Caco-2 (cell line): Measurements from ENCODE around the gene TECR. TPM values are rescaled to one million over a fixed set of nuclear protein-coding genes. Genes with fewer than 3 reads are reported as not detected.

ENCODE experiments used
- BruUV-seq: library from RNA; stranded (reverse); fragments of 400-500 nt; replicated peaks from 2 replicates; lab custom pipeline; 2021; lab: Mats Ljungman, UMichigan
- CTCF ChIA-PET: fragments of 300-600 bp; sonication (Branson Sonifier 250); formaldehyde crosslinking; loops from one replicate; lab custom pipeline; 2022; ENCODE audit warnings: antibody characterized with exemption; lab: Charles Lee
- POLR2A ChIA-PET: fragments of 300-600 bp; sonication (Branson Sonifier 250); formaldehyde crosslinking; loops from one replicate; lab custom pipeline; 2022; ENCODE audit warnings: antibody characterized with exemption; lab: Charles Lee
- DNase-seq, 2 experiments: peaks; one replicate each; pipeline versions ENCODE4 v3.0.0 to v3.0.0-alpha.2; 2020 to 2022
- H3K27me3 ChIP-seq: replicated peaks from 2 replicates; pipeline ENCODE4 v1.6.0; 2011; ENCODE audit warnings: low read length; ENCODE audit not compliant: control insufficient read depth, insufficient read depth
- H3K36me3 ChIP-seq: 2 replicates; pipeline ENCODE4 v1.5.1; 2011; ENCODE audit warnings: low read length; ENCODE audit not compliant: control insufficient read depth, insufficient read depth
- H3K4me1 ChIP-seq: fragments of 250-450 bp; sonication (Bioruptor Pico); 2 replicates; pipeline ENCODE4 v1.5.1; 2020; ENCODE audit warnings: mild to moderate bottlenecking
- H3K4me3 ChIP-seq: 2 replicates; pipeline ENCODE4 v1.5.1; 2011; ENCODE audit warnings: low read depth, mild to moderate bottlenecking, control low read depth, low read length
- H3K9me3 ChIP-seq: fragments of 250-450 bp; sonication (Bioruptor Pico); 2 replicates; pipeline ENCODE4 v1.5.1; 2020; ENCODE audit warnings: mild to moderate bottlenecking, moderate library complexity
- H3K27ac Mint-ChIP-seq: one replicate; pipeline ENCODE4 v1.8.0; 2022; ENCODE audit warnings: mixed read lengths; ENCODE audit not compliant: unreplicated experiment
- H3K27me3 Mint-ChIP-seq: one replicate; pipeline ENCODE4 v1.8.0; 2022; ENCODE audit warnings: mixed read lengths; ENCODE audit not compliant: insufficient read depth, unreplicated experiment
- H3K36me3 Mint-ChIP-seq: one replicate; pipeline ENCODE4 v1.8.0; 2022; ENCODE audit warnings: mild to moderate bottlenecking, mixed read lengths; ENCODE audit not compliant: insufficient read depth, unreplicated experiment
- H3K4me1 Mint-ChIP-seq: one replicate; pipeline ENCODE4 v1.8.0; 2022; ENCODE audit warnings: low read depth, mixed read lengths; ENCODE audit not compliant: unreplicated experiment
- H3K4me3 Mint-ChIP-seq: one replicate; pipeline ENCODE4 v1.8.0; 2022; ENCODE audit warnings: mild to moderate bottlenecking, moderate library complexity, mixed read lengths; ENCODE audit not compliant: unreplicated experiment
- H3K9me3 Mint-ChIP-seq: one replicate; pipeline ENCODE4 v1.8.0; 2022; ENCODE audit warnings: mixed read lengths; ENCODE audit not compliant: unreplicated experiment
- intact Hi-C: fragments of 100-400 bp; cut with micrococcal nuclease; formaldehyde crosslinking; loops from one replicate; pipeline ENCODE4 v1.10.0; 2022; ENCODE audit not compliant: unreplicated experiment
- total RNA-seq: library from RNA; stranded (reverse); gene quantifications from 2 replicates; pipeline ENCODE4 v1.2.3, GENCODE V29; 2022
- TF ChIP-seq, protein P1 (sequence below), 2 experiments: fragments of 200-600 bp in 1 of 2; IDR thresholded peaks; 1 replicate in 1 of 2; 2 replicates in 1 of 2; pipeline versions ENCODE4 v1.5.1 to v1.8.0; 2011 to 2022; ENCODE audit warnings: antibody characterized with exemption in 1 of 2, control low read depth in 1 of 2, inconsistent platforms in 1 of 2, low read depth in 1 of 2, low read length in 1 of 2, mild to moderate bottlenecking in 1 of 2, moderate library complexity in 1 of 2; ENCODE audit not compliant: insufficient read depth in 1 of 2, severe bottlenecking in 1 of 2, unreplicated experiment in 1 of 2

The TECR gene
- total RNA-seq, 1 experiment from 2014 or later, result 300 TPM

DNA sequence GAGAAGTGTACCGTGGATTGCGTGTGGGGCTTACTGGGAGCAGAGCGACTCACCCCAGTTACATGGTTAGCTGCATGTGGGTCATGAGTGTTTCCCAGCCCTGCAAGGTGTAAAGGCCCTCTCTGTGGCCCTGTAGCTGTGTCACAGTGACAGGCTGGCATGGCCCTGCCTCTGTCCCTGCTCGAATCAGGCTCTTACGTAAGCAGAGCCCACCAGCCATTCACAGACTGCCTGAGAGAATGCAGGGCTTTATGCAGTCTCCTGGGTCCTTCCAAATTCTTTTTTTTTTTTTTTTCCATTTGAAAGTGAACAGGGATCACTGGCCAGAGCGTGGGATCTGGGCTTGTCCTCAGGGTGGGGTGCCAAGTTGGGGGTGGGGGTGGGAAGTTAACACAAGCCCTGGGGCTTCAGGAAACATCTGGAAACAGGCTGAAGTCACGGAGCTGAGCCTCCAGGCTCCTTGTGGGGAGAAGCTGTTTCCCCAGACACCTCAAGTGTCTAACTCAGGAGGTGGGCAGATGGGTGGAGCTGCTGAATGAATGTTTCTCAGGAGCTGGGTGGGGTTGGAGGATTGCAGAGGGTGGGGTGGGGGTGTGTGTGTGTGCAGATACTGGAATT is 13.4 kb downstream of the TECR start:
- BruUV-seq, result no TSS peak
- no peaks in the 10 kb centered on the region for H3K36me3 ChIP-seq
- no peak overlapping the region for H3K4me3 ChIP-seq
- H3K27me3 ChIP-seq, result no peaks in the 10 kb centered on the region
- Mint-ChIP-seq H3K4me3 (no peak overlapping the region), H3K27ac (no peak overlapping the region), H3K9me3 (no peaks in the 10 kb centered on the region), H3K27me3 (no peaks in the 10 kb centered on the region), H3K36me3 (peaks cover 47% of the 10 kb centered on the region), H3K4me1 (no peaks in the 10 kb centered on the region)
- peak in 1 of 2 experiments; percentile 26 for DNase-seq
- intact Hi-C loops, result no loop called here
- H3K4me1 ChIP-seq, result peaks cover 7% of the 10 kb centered on the region; the same call in 1 of the 2 replicates
- TF ChIP-seq, protein P1, sequence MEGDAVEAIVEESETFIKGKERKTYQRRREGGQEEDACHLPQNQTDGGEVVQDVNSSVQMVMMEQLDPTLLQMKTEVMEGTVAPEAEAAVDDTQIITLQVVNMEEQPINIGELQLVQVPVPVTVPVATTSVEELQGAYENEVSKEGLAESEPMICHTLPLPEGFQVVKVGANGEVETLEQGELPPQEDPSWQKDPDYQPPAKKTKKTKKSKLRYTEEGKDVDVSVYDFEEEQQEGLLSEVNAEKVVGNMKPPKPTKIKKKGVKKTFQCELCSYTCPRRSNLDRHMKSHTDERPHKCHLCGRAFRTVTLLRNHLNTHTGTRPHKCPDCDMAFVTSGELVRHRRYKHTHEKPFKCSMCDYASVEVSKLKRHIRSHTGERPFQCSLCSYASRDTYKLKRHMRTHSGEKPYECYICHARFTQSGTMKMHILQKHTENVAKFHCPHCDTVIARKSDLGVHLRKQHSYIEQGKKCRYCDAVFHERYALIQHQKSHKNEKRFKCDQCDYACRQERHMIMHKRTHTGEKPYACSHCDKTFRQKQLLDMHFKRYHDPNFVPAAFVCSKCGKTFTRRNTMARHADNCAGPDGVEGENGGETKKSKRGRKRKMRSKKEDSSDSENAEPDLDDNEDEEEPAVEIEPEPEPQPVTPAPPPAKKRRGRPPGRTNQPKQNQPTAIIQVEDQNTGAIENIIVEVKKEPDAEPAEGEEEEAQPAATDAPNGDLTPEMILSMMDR (IDR thresholded peaks at IDR 0.05; ENCODE audit: insufficient read depth in 1 of 2, low read depth in 1 of 2, low read length in 1 of 2, severe bottlenecking in 1 of 2, unreplicated experiment in 1 of 2), result no peak
- ChIA-PET CTCF (interaction anchor here (0.5 to 0.7 kb wide), 3 partner anchors 17 to 584 kb away, joined by 3 to 4 read pairs (median 4); no protein-coding TSS in a partner anchor), POLR2A (no interaction called here)
- no peaks in the 10 kb centered on the region for H3K9me3 ChIP-seq

DNA sequence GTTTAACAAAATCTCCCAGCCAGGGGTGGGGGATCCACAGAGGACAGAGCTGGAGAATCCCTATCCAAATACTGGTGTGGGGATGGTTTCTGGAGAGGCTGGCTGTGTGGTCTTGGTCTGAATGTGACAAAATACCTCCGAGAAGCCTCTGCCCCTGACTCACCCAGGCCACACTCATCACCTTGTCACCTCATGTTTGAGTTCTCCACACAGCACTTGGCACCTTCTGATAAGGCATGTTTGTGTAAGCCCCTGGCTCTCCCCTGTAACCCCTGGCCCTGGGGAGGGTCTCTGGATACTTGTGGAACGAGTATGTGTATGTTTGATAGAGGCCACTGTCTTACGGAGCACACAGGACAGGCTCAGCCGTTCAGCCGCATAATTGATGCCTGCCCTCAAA is 14.7 kb downstream of the TECR start:
- peak overlapping the region; percentile 48 for H3K27ac Mint-ChIP-seq
- H3K36me3 ChIP-seq, result no peaks in the 10 kb centered on the region
- H3K9me3 Mint-ChIP-seq, result no peaks in the 10 kb centered on the region
- H3K27me3 ChIP-seq, result no peaks in the 10 kb centered on the region
- no peak for DNase-seq
- H3K9me3 ChIP-seq, result no peaks in the 10 kb centered on the region
- peaks cover 4% of the 10 kb centered on the region; the same call in 1 of the 2 replicates for H3K4me1 ChIP-seq
- ChIA-PET CTCF (no interaction called here), POLR2A (no interaction called here)
- H3K4me3 Mint-ChIP-seq, result no peak overlapping the region
- H3K4me1 Mint-ChIP-seq, result no peaks in the 10 kb centered on the region
- BruUV-seq, result no TSS peak
- TF ChIP-seq, protein P1 (IDR thresholded peaks at IDR 0.05; ENCODE audit: insufficient read depth in 1 of 2, low read depth in 1 of 2, low read length in 1 of 2, severe bottlenecking in 1 of 2, unreplicated experiment in 1 of 2), result no peak
- H3K27me3 Mint-ChIP-seq, result no peaks in the 10 kb centered on the region
- intact Hi-C loops, result no loop called here
- peaks cover 48% of the 10 kb centered on the region for H3K36me3 Mint-ChIP-seq
- no peak overlapping the region for H3K4me3 ChIP-seq

DNA sequence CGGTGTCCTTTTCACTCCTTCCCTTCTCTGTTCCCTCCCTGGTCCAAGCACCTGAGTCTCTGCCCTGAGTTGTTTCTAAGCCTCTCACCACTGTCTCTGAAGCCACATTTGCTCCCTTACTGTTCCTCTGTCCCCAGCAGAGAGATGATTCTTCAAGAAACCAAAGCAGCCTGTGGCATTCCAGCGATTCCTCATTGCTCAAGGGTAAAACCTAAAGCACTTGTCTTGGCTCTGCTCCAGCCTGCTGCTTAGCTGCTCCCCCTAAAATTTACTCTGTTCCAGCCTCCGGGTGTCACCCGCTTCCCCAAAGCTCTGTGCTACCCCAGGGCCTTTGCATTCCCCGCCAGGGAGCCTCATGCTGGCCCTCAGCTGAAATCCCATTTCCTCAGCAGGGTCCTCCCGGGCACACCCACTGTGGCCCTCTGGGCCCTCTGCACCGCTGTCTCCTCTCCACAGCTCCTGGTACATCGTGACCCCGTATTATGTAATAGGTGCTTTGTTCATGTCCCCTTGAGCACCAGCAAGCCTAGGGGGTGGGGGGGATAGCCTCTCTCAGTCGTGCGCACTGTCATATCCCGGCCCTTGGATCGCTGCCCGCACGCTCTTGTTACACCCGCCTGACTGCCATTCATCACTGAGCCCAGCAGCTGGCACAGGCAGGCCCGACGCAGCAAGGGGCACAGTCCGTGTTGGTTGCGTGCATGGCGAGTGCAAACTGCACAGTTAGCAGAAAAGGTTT is 15.8 kb downstream of the TECR start:
- DNase-seq, result no peak
- Histone ChIP-seq H3K4me3 (no peak overlapping the region), H3K27me3 (no peaks in the 10 kb centered on the region), H3K4me1 (peaks cover 4% of the 10 kb centered on the region; the same call in 1 of the 2 replicates), H3K36me3 (no peaks in the 10 kb centered on the region), H3K9me3 (no peaks in the 10 kb centered on the region)
- Mint-ChIP-seq H3K27me3 (no peaks in the 10 kb centered on the region), H3K4me3 (no peak overlapping the region), H3K36me3 (peaks cover 53% of the 10 kb centered on the region), H3K9me3 (no peaks in the 10 kb centered on the region), H3K4me1 (no peaks in the 10 kb centered on the region), H3K27ac (no peak overlapping the region)
- POLR2A ChIA-PET, result no interaction called here
- TF ChIP-seq, protein P1 (IDR thresholded peaks at IDR 0.05; ENCODE audit: insufficient read depth in 1 of 2, low read depth in 1 of 2, low read length in 1 of 2, severe bottlenecking in 1 of 2, unreplicated experiment in 1 of 2), result no peak
- no TSS peak for BruUV-seq
- intact Hi-C loops, result no loop called here
- CTCF ChIA-PET, result no interaction called here
